CD4-positive, alpha-beta T cell treated with Interleukin-4 for 1 hour (primary cell): ENCODE results near the gene GABRE.
"Not testable (repeated sequence)": the region's sequence is repeated elsewhere in the genome, so short reads cannot be mapped to it uniquely, and the experiment has no call there.

Source experiments
- DNase-seq, 2 donors: peaks; one replicate each; pipeline ENCODE4 v3.0.0-alpha.2; 2020 to 2022

The GABRE gene

GRCh38 chrX:151966236-151966635, 8.2 kb downstream of the GABRE start:
- DNase-seq: no peak

- no peak for DNase-seq
Observed at GRCh38 chrX:151962034-151962433, 12.4 kb downstream of the GABRE start.

GRCh38 chrX:151958101-151958500, 16.4 kb downstream of the GABRE start:
- DNase-seq: no peak

GRCh38 chrX:151954730-151955129, 19.7 kb downstream of the GABRE start:
- DNase-seq: no peak

GRCh38 chrX:151938172-151938571, 36.3 kb downstream of the GABRE start:
- no peak for DNase-seq

- DNase-seq: no peak
Observed at GRCh38 chrX:151935358-151935757, 39.1 kb downstream of the GABRE start.

GRCh38 chrX:151929126-151929525, 45.4 kb downstream of the GABRE start:
- no peak for DNase-seq

- no peak for DNase-seq
Observed at GRCh38 chrX:151923648-151924047, 50.8 kb downstream of the GABRE start.

GRCh38 chrX:151922692-151923091, 51.8 kb downstream of the GABRE start:
- no peak for DNase-seq

GRCh38 chrX:151921866-151922265, 52.6 kb downstream of the GABRE start:
- DNase-seq: no peak

- DNase-seq: no peak
Observed at GRCh38 chrX:151921292-151921691, 53.2 kb downstream of the GABRE start.

GRCh38 chrX:151920530-151920929, 53.9 kb downstream of the GABRE start:
- DNase-seq: no peak

GRCh38 chrX:151920101-151920500, 54.4 kb downstream of the GABRE start:
- DNase-seq: no peak

- DNase-seq: no peak
Observed at GRCh38 chrX:151919610-151920009, 54.9 kb downstream of the GABRE start.

- not testable (repeated sequence) for DNase-seq
Observed at GRCh38 chrX:151918736-151919135, 55.7 kb downstream of the GABRE start.

- no peak for DNase-seq
Observed at GRCh38 chrX:151912780-151913179, 61.7 kb downstream of the GABRE start, which contains the start of gene MAGEA4. TSS of gene MAGEA4 (plus strand) at chrX:151912889. CDS start at chrX:151923665, 10,776 bp downstream.

GRCh38 chrX:151912221-151912620, 62.3 kb downstream of the GABRE start:
- DNase-seq: no peak

GRCh38 chrX:151904989-151905388, 69.5 kb downstream of the GABRE start:
- no peak for DNase-seq
